Tibial nerve (tissue), 4 donors: ENCODE data around the gene EIF3B. TPM values are rescaled to one million over a fixed set of nuclear protein-coding genes. Genes with fewer than 3 reads are reported as not detected.
"Not testable (repeated sequence)": the region's sequence is repeated elsewhere in the genome, so short reads cannot be mapped to it uniquely, and the experiment has no call there.

Source experiments
- DNase-seq, 2 donors: peaks; one replicate each; pipeline ENCODE4 v3.0.0-alpha.2; 2019; ENCODE audit warnings: low spot score in 2 of 2
- H3K27ac ChIP-seq, 4 donors: fragments of 200-600 bp; sonication (generic) in 3 of 4; one replicate each; pipeline ENCODE4 v1.5.1; 2017 to 2019; ENCODE audit warnings: mild to moderate bottlenecking in 1 of 4
- H3K27me3 ChIP-seq, 2 donors: fragments of 200-600 bp; sonication (generic) in 1 of 2; one replicate each; pipeline versions ENCODE4 v1.5.1 to v1.6.0; 2017 to 2019
- H3K36me3 ChIP-seq, 3 donors: fragments of 200-600 bp; sonication (generic); one replicate each; pipeline ENCODE4 v1.5.1; 2018 to 2019
- H3K4me1 ChIP-seq, 4 donors: fragments of 200-600 bp; sonication (generic) in 3 of 4; one replicate each; pipeline ENCODE4 v1.5.1; 2017 to 2019
- H3K4me3 ChIP-seq, 4 donors: fragments of 200-600 bp; sonication (generic) in 3 of 4; one replicate each; pipeline ENCODE4 v1.5.1; 2017 to 2019; ENCODE audit warnings: mild to moderate bottlenecking in 1 of 4, moderate library complexity in 1 of 4
- H3K9me3 ChIP-seq, 4 donors: fragments of 200-600 bp; sonication (generic) in 3 of 4; one replicate each; pipeline ENCODE4 v1.5.1; 2017 to 2019
- EP300 ChIP-seq, 2 donors: sonication (generic); formaldehyde crosslinking; IDR thresholded peaks; one replicate each; pipeline ENCODE4 v1.6.1; 2017; ENCODE audit warnings: antibody characterized with exemption in 2 of 2, mild to moderate bottlenecking in 1 of 2
- POLR2A ChIP-seq, 2 donors: fragments of 450-650 bp; IDR thresholded peaks; one replicate each; pipeline ENCODE4 v1.6.1; 2017; ENCODE audit warnings: antibody characterized with exemption in 2 of 2, mild to moderate bottlenecking in 2 of 2, moderate library complexity in 2 of 2
- WGBS, 2 donors: methylation state at CpG; one replicate each; pipeline ENCODE4 v1.1.5; 2018; 5-methylcytosine and 5-hydroxymethylcytosine counted together
- total RNA-seq, 4 donors: library from RNA; depleted of rRNA; stranded (reverse); fragments of >200 nt; gene quantifications; one replicate each; pipeline ENCODE4 v1.1.0, GENCODE V29; 2016
- TF ChIP-seq, protein P1 (sequence below), 5 experiments: fragments of 200-600 bp in 3 of 5; fragments of 450-650 bp in 2 of 5; sonication (generic) in 3 of 5; IDR thresholded peaks; one replicate each; pipeline ENCODE4 v1.5.1; 2016 to 2019; ENCODE audit warnings: antibody characterized with exemption in 5 of 5, mild to moderate bottlenecking in 3 of 5, moderate library complexity in 2 of 5

EIF3B gene
- total RNA-seq, 4 donors from 2014 or later: 124 to 232 (median 147) TPM

- Histone ChIP-seq H3K9me3 (no peaks in the 10 kb centered on the region), H3K36me3 (peaks cover 0 to 67% (median 14%) of the 10 kb centered on the region in 3 donors), H3K27ac (no peak overlapping the region), H3K4me3 (no peak overlapping the region), H3K4me1 (no peaks in the 10 kb centered on the region), H3K27me3 (no peaks in the 10 kb centered on the region)
- TF ChIP-seq EP300 (IDR thresholded peaks at IDR 0.05): no peak
- TF ChIP-seq POLR2A (IDR thresholded peaks at IDR 0.05): no peak
- TF ChIP-seq, protein P1, sequence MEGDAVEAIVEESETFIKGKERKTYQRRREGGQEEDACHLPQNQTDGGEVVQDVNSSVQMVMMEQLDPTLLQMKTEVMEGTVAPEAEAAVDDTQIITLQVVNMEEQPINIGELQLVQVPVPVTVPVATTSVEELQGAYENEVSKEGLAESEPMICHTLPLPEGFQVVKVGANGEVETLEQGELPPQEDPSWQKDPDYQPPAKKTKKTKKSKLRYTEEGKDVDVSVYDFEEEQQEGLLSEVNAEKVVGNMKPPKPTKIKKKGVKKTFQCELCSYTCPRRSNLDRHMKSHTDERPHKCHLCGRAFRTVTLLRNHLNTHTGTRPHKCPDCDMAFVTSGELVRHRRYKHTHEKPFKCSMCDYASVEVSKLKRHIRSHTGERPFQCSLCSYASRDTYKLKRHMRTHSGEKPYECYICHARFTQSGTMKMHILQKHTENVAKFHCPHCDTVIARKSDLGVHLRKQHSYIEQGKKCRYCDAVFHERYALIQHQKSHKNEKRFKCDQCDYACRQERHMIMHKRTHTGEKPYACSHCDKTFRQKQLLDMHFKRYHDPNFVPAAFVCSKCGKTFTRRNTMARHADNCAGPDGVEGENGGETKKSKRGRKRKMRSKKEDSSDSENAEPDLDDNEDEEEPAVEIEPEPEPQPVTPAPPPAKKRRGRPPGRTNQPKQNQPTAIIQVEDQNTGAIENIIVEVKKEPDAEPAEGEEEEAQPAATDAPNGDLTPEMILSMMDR (IDR thresholded peaks at IDR 0.05): no peak
- no peak for DNase-seq
- WGBS, 2 donors: 85 to 86% methylated on average over 17 to 19 of the region's 19 CpGs
These were observed 30.0 kb downstream of the EIF3B start for GRCh38 chr7:2384354-2385243.

- not testable (repeated sequence) for H3K27ac ChIP-seq, DNase-seq, H3K27me3 ChIP-seq, H3K9me3 ChIP-seq, H3K4me3 ChIP-seq
- 92 to 93% methylated on average over 9 of the region's 9 CpGs for WGBS, 2 donors
- Histone ChIP-seq H3K4me1 (peaks cover 0 to 14% (median 3%) of the 10 kb centered on the region in 4 donors), H3K36me3 (peaks cover 0 to 52% (median 0%) of the 10 kb centered on the region in 3 donors)
These were observed 31.5 kb downstream of the EIF3B start for GRCh38 chr7:2386122-2386521.

DNA sequence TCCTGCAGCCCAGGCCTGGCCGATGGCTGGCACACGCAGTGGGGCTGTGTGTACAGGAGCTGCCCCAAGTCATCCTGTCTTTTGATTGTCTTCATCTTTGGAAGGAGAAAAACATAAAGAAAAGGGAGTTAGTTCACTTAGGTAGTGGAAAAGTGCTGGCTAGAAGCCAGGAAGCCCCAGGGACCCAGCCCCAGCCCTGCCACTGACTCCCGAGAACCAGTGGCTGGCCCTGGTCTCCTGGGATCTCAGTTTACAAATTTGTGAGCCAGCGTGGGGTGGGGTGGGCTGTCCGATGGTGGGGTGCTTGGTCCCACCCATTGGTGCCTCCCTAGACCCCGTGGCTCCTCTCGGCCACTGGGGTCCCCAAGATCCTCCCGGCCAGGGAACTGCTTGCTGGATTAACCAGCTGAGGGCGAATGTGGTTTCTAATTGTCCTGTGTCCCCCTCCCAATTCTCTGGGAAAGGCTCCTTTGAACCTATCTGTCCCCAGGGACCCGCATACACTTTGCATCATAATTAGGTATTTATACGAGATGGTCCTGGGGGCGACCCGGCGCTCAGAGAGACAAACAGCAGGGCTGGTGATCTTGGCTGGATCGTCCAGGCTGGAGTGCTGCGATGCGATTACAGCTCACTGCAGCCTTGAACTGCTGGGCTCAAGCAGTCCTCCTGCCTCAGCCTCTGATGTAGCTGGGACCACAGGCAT lies 32.5 kb downstream of the EIF3B start:
- Histone ChIP-seq H3K4me1 (peaks cover 0 to 14% (median 3%) of the 10 kb centered on the region in 4 donors), H3K9me3 (no peaks in the 10 kb centered on the region), H3K4me3 (no peak overlapping the region), H3K27me3 (no peaks in the 10 kb centered on the region), H3K36me3 (peaks cover 0 to 42% (median 0%) of the 10 kb centered on the region in 3 donors), H3K27ac (no peak overlapping the region)
- WGBS, 2 donors: 73 to 84% methylated on average over 15 to 17 of the region's 17 CpGs
- TF ChIP-seq EP300 (IDR thresholded peaks at IDR 0.05) (no peak), POLR2A (IDR thresholded peaks at IDR 0.05) (no peak)
- TF ChIP-seq, protein P1 (IDR thresholded peaks at IDR 0.05): no peak
- DNase-seq: no peak

DNA sequence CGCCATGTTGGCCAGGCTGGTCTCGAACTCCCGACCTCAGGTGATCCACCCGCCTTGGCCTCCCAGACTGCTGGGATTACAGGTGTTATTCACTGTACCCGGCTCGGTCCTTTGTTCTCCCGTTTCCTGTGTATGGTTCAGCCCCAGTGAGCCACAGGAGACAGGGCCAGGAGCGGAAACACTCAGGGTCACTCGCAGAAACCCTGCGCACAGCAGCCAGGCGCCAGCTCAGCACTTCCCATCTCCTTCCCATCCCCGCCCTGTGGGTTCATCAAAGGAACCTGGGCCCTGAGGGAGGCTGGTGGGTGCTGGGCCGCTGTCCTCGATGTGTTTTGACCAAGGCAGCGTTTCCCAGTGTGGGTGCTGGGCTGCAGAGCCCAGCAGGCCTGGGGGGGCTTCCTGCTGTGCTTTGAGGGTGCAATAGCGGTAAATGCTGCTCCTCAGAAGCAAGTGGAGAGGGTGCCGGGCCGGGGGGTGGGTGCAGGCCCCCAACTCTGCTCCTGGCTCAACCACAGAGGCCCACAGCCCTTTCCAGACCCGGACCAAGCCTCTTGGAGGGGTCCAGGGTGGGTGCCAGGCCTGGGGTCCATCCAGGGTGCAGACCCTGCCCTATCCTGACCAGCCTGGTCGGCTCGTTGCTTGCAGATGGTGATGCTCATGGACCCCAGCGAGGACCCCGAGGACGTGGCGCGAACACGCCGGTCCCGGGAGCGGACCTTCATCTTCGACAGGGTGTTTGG lies 33.4 kb downstream of the EIF3B start:
- Histone ChIP-seq H3K4me3 (no peak overlapping the region), H3K4me1 (peaks cover 0 to 14% (median 3%) of the 10 kb centered on the region in 4 donors), H3K9me3 (no peaks in the 10 kb centered on the region), H3K27ac (peak overlapping the region in 1 of 4 donors; percentile 2), H3K36me3 (peaks cover 0 to 32% (median 0%) of the 10 kb centered on the region in 3 donors), H3K27me3 (no peaks in the 10 kb centered on the region)
- TF ChIP-seq EP300 (IDR thresholded peaks at IDR 0.05) (no peak), POLR2A (IDR thresholded peaks at IDR 0.05) (no peak)
- TF ChIP-seq, protein P1 (IDR thresholded peaks at IDR 0.05): no peak
- no peak for DNase-seq
- WGBS, 2 donors: 90 to 95% methylated on average over 18 to 20 of the region's 31 CpGs

DNA sequence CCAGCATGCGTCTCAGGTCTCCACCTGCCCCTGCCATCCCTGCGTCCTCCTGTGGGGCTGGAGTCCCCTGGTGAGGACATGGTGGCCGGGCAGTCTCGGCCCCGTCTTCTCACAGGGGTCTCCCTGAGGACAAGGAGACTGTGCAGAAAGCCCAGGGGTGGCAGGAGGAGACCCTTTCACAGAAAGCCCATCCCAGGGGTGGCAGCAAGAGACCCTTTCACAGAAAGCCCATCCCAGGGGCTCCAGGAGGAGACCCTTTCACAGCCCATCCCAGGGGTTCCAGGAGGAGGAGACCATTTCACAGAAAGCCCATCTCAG lies 34.0 kb downstream of the EIF3B start:
- no CpG with 5 or more reads among the region's 5 CpGs for WGBS, 2 donors
- no peak for TF ChIP-seq POLR2A (IDR thresholded peaks at IDR 0.05)

More for the DNA sequence above, 34.0 kb downstream of the EIF3B start:
- Histone ChIP-seq H3K4me1 (peaks cover 0 to 14% (median 3%) of the 10 kb centered on the region in 4 donors), H3K36me3 (peaks cover 0 to 27% (median 0%) of the 10 kb centered on the region in 3 donors), H3K9me3 (no peaks in the 10 kb centered on the region), H3K4me3 (no peak overlapping the region), H3K27ac (no peak overlapping the region), H3K27me3 (no peaks in the 10 kb centered on the region)
- no peak for DNase-seq
